Spleen (tissue), 11 donors: ENCODE data around the gene SULF2. TPM values are rescaled to one million over a fixed set of nuclear protein-coding genes. Genes with fewer than 3 reads are reported as not detected.

ENCODE experiments used
- DNase-seq: peaks from one replicate; pipeline ENCODE4 v3.0.0-alpha.2; 2020
- H3K27ac ChIP-seq, 8 donors: fragments of 200-600 bp; sonication (generic) in 7 of 8; 1 replicate in 4 of 8; 2 replicates in 4 of 8; pipeline versions ENCODE4 v1.5.0 to v1.8.0; 2016 to 2021; ENCODE audit warnings: inconsistent platforms in 4 of 8, mild to moderate bottlenecking in 4 of 8, moderate library complexity in 1 of 8
- H3K27me3 ChIP-seq, 7 donors: fragments of 200-600 bp; sonication (generic) in 6 of 7; replicated peaks in 1 of 7; 1 replicate in 4 of 7; 2 replicates in 3 of 7; pipeline versions ENCODE4 v1.5.0 to v1.8.0; 2016 to 2021; ENCODE audit warnings: inconsistent platforms in 3 of 7, mild to moderate bottlenecking in 1 of 7
- H3K36me3 ChIP-seq, 6 donors: fragments of 200-600 bp; sonication (generic) in 5 of 6; 1 replicate in 4 of 6; 2 replicates in 2 of 6; pipeline versions ENCODE4 v1.5.0 to v1.8.0; 2016 to 2021; ENCODE audit warnings: inconsistent platforms in 2 of 6
- H3K4me1 ChIP-seq, 6 donors: fragments of 200-600 bp; sonication (generic) in 5 of 6; 1 replicate in 3 of 6; 2 replicates in 3 of 6; pipeline versions ENCODE4 v1.5.0 to v1.8.0; 2016 to 2021; ENCODE audit warnings: inconsistent platforms in 3 of 6
- H3K4me3 ChIP-seq, 8 donors: fragments of 200-600 bp; sonication (generic) in 7 of 8; 1 replicate in 4 of 8; 2 replicates in 4 of 8; pipeline versions ENCODE4 v1.5.0 to v1.8.0; 2016 to 2021; ENCODE audit warnings: inconsistent platforms in 4 of 8, mild to moderate bottlenecking in 4 of 8, moderate library complexity in 2 of 8
- H3K9me3 ChIP-seq, 8 donors: fragments of 200-600 bp; sonication (generic) in 7 of 8; 1 replicate in 4 of 8; 2 replicates in 4 of 8; pipeline versions ENCODE4 v1.5.0 to v1.8.0; 2016 to 2021; ENCODE audit warnings: inconsistent platforms in 4 of 8
- POLR2A ChIP-seq, 3 donors: fragments of 450-650 bp; IDR thresholded peaks; one replicate each; pipeline ENCODE4 v1.5.1; 2017; ENCODE audit warnings: antibody characterized with exemption in 3 of 3, mild to moderate bottlenecking in 1 of 3
- POLR2AphosphoS5 ChIP-seq, 3 donors: sonication (generic); formaldehyde crosslinking; IDR thresholded peaks; one replicate each; pipeline ENCODE4 v1.5.1; 2017; ENCODE audit warnings: antibody characterized with exemption in 3 of 3
- WGBS, 5 donors: extraction: QIAGEN DNeasy Blood & Tissue Kit in 3 of 5; methylation state at CpG; one replicate each; pipeline versions ENCODE4 v1.1.5 to v1.1.7; 2013 to 2018; 5-methylcytosine and 5-hydroxymethylcytosine counted together
- intact Hi-C: fragments of 100-400 bp; cut with DNase I; formaldehyde crosslinking; loops from one replicate; pipeline ENCODE4 v1.15.0; 2023; ENCODE audit warnings: low total_unique reads
- polyA plus RNA-seq, 3 donors: library from polyadenylated mRNA; stranded (reverse); fragments of 200-250 nt; gene quantifications; one replicate each; pipeline ENCODE4 v1.2.1, GENCODE V29; 2013
- total RNA-seq, 7 donors: library from RNA; depleted of rRNA in 3 of 7; stranded (reverse); fragments of >200 nt in 3 of 7; fragmentation: NEBNext Ultra II Directional in 4 of 7; extraction: Animal tissue kit (Norgen Biotek cat#: 25700) in 4 of 7; gene quantifications; one replicate each; pipeline versions ENCODE4 v1.1.0 to v1.2.1, GENCODE V29; 2016 to 2021
- TF ChIP-seq, protein P1 (sequence below), 11 experiments: fragments of 200-600 bp in 7 of 11; fragments of 450-650 bp in 4 of 11; sonication (generic) in 4 of 11; IDR thresholded peaks in 8 of 11; conservative IDR thresholded peaks in 3 of 11; 1 replicate in 7 of 11; 2 replicates in 4 of 11; pipeline versions ENCODE4 v1.4.0 to v1.8.0; 2016 to 2021; ENCODE audit warnings: antibody characterized with exemption in 11 of 11, inconsistent platforms in 4 of 11, mild to moderate bottlenecking in 1 of 11
- donor health status: healthy with polysubstance abuse.
- donor health status: DM: no; HTN: no; CAD: no; lungs with moderate emphysema.
- donor health status: DM: no; HTN: no; CAD: no.
- donor health status: Bipolar disorder and iron deficiency.
- donor health status: healthy.
- donor health status: DM: no; HTN: no; CAD: no.
- donor health status: DM: yes; HTN: yes; CAD: no.

Gene SULF2
- total and polyA plus RNA-seq, 10 donors, result 5.5 to 49.1 (median 15.7) TPM

DNA sequence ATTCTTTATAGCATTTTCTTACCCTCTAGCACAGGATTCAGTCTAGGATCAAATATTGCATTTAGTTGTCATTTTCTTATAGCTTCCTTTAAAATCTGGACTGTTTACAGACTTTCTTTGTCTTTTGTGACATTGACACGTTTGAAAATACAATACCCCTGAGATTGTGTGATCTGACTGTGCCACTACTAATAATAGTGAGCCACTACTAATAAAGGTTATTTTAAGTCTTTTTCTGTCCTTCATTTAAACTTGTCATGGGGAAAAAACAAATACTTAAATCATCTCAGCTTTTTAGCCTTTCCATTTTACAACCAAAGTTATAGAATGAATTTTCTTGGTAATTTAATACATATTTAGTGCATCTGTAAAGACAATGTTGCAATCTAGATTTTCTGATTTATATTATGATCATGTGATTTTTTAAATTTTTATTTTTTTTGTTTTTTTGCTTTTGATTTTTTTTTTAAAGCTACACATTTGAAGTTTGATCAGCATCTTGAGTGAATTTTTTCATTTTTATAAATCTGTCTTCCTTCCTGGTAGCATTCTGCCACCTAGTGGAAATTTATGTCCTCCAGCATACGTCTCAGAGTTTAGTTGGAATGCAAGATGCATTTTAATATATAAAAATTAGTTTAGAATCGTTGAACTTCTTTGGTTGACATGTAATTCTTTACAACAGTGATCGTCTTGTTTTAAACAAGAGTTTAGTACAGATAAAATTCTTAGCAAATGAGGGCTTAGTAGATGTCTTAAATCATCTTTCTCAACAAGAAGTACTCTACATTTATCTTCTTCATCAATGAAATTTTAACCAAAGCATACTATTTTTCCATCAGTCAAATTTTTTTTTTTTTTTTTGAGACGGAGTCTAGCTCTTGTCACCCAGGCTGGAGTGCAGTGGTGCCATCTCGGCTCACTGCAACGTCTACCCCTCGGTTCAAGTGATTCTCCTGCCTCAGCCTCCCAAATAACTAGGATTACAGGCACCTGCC is 164.2 kb downstream of the SULF2 start:
- Histone ChIP-seq H3K27me3 (no peaks in the 10 kb centered on the region), H3K9me3 (no peaks in the 10 kb centered on the region), H3K36me3 (peaks cover 3 to 51% (median 32%) of the 10 kb centered on the region in 6 donors), H3K4me1 (peaks cover 5 to 62% (median 14%) of the 10 kb centered on the region in 6 donors), H3K27ac (peak overlapping the region in 5 of 8 donors; percentile 1 to 33 (median 19)), H3K4me3 (no peak overlapping the region)
- DNase-seq, result no peak
- TF ChIP-seq POLR2A (IDR thresholded peaks at IDR 0.05), result no peak
- TF ChIP-seq, protein P1, sequence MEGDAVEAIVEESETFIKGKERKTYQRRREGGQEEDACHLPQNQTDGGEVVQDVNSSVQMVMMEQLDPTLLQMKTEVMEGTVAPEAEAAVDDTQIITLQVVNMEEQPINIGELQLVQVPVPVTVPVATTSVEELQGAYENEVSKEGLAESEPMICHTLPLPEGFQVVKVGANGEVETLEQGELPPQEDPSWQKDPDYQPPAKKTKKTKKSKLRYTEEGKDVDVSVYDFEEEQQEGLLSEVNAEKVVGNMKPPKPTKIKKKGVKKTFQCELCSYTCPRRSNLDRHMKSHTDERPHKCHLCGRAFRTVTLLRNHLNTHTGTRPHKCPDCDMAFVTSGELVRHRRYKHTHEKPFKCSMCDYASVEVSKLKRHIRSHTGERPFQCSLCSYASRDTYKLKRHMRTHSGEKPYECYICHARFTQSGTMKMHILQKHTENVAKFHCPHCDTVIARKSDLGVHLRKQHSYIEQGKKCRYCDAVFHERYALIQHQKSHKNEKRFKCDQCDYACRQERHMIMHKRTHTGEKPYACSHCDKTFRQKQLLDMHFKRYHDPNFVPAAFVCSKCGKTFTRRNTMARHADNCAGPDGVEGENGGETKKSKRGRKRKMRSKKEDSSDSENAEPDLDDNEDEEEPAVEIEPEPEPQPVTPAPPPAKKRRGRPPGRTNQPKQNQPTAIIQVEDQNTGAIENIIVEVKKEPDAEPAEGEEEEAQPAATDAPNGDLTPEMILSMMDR (IDR thresholded peaks at IDR 0.05 in 8 of 11, conservative IDR thresholded peaks at IDR 0.05 in 3 of 11), result peak; percentile 58 to 84 (median 79)
- 50 to 63% (median 57%) methylated on average over 8 of the region's 8 CpGs for WGBS, 5 donors
- intact Hi-C loops, result loop anchor here (5.0 kb wide), 2 partner anchors 234 to 349 kb away; no protein-coding TSS in a partner anchor

DNA sequence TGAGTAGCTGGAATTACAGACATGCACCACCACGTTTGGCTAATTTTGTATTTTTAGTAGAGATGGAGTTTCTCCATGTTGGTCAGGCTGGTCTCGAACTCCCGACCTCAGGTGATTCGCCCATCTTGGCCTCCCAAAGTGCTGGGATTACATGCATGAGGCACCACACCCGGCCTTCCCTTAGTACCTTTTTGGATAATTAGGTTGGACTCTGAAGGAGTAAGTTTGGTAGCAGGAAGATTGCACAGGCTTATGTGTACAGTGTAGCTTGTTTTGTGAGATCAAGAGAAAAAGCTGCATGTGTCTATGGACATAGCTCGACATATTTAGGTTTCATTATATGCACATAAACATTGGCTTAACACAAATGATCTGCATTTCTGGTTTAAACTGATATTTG is 166.8 kb downstream of the SULF2 start:
- Histone ChIP-seq H3K9me3 (no peaks in the 10 kb centered on the region), H3K36me3 (peaks cover 3 to 24% (median 15%) of the 10 kb centered on the region in 6 donors), H3K4me1 (peaks cover 5 to 85% (median 23%) of the 10 kb centered on the region in 6 donors), H3K4me3 (no peak overlapping the region), H3K27ac (no peak overlapping the region), H3K27me3 (no peaks in the 10 kb centered on the region)
- WGBS, 5 donors, result 88 to 93% (median 92%) methylated on average over 6 of the region's 6 CpGs
- no peak for TF ChIP-seq POLR2AphosphoS5 (IDR thresholded peaks at IDR 0.05)
- TF ChIP-seq, protein P1 (IDR thresholded peaks at IDR 0.05 in 8 of 11, conservative IDR thresholded peaks at IDR 0.05 in 3 of 11), result no peak
- TF ChIP-seq POLR2A (IDR thresholded peaks at IDR 0.05), result no peak
- intact Hi-C loops, result loop anchor here (10.0 kb wide), 1 partner anchor 114 kb away; the partner anchor contains the start of gene NCOA3
- DNase-seq, result no peak

DNA sequence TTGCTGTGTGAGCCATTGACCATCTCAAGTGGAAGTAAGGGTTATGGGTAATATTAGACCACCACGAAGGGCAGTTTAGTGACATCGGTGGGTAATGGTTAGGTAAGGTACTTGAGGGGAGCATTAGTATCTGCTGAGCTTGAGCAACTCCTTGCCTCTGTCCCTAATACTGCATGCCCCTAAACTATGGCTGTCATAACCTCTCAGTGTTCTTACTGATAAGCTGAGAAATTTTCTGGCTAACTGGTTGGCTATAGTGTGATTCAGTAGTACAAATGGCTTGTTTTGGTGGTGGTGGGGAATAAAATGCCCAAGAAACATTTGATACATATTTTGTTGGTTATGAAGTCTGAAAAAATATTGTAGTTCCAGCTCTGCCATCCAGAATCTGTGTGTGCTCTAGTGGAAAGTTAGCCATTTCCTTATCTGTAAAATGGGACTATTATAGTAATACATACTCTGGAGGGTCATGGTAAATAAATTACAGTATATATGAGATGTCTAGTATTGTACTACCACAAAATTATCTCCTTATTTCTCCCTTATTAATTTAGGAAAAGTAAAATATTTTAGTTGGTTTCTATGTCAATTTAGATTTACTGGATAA is 170.5 kb downstream of the SULF2 start:
- DNase-seq, result no peak
- intact Hi-C loops, result loop anchor here (10.0 kb wide), 1 partner anchor 110 kb away; the partner anchor contains the start of gene NCOA3
- TF ChIP-seq, protein P1 (IDR thresholded peaks at IDR 0.05 in 8 of 11, conservative IDR thresholded peaks at IDR 0.05 in 3 of 11), result no peak
- no peak for TF ChIP-seq POLR2A (IDR thresholded peaks at IDR 0.05)
- no peak for TF ChIP-seq POLR2AphosphoS5 (IDR thresholded peaks at IDR 0.05)
- Histone ChIP-seq H3K4me3 (no peak overlapping the region), H3K9me3 (no peaks in the 10 kb centered on the region), H3K27me3 (no peaks in the 10 kb centered on the region), H3K4me1 (peaks cover 11 to 92% (median 37%) of the 10 kb centered on the region in 6 donors), H3K27ac (peak overlapping the region in 3 of 8 donors; percentile 15 to 60 (median 42)), H3K36me3 (peaks cover 0 to 14% (median 0%) of the 10 kb centered on the region in 6 donors)
- WGBS, 5 donors, result 95 to 100% (median 98%) methylated on average over 2 of the region's 2 CpGs
